Loucy (cell line): ENCODE measurements around the gene CLCNKB.
"Not testable (repeated sequence)": the region's sequence is repeated elsewhere in the genome, so short reads cannot be mapped to it uniquely, and the experiment has no call there.

ENCODE experiments used
- H2AFZ ChIP-seq: fragments of 200-600 bp; sonication (generic); 2 replicates; pipeline ENCODE4 v1.6.0; 2016; ENCODE audit warnings: antibody characterized with exemption, mild to moderate bottlenecking, low read length, moderate library complexity
- H3F3A ChIP-seq: fragments of 200-600 bp; 2 replicates; pipeline ENCODE4 v1.6.0; 2016; ENCODE audit warnings: antibody characterized with exemption, low read depth, mild to moderate bottlenecking
- H3K27me3 ChIP-seq: fragments of 200-600 bp; sonication (generic); 2 replicates; pipeline ENCODE4 v1.6.1; 2014; ENCODE audit warnings: low read length, mild to moderate bottlenecking; ENCODE audit not compliant: insufficient read depth, poor library complexity, severe bottlenecking
- H3K36me3 ChIP-seq: fragments of 200-600 bp; sonication (generic); 2 replicates; pipeline ENCODE4 v1.6.1; 2016; ENCODE audit warnings: low read length; ENCODE audit not compliant: insufficient read depth
- H3K4me1 ChIP-seq: fragments of 200-600 bp; sonication (generic); 2 replicates; pipeline ENCODE4 v1.5.1; 2014; ENCODE audit warnings: low read length, mild to moderate bottlenecking; ENCODE audit not compliant: insufficient read depth, poor library complexity, severe bottlenecking
- H3K4me2 ChIP-seq: fragments of 200-600 bp; sonication (generic); 2 replicates; pipeline ENCODE4 v1.6.0; 2014; ENCODE audit warnings: antibody characterized with exemption, low read length, low read depth, mild to moderate bottlenecking; ENCODE audit not compliant: poor library complexity, severe bottlenecking
- H3K4me3 ChIP-seq: fragments of 200-600 bp; sonication (generic); 2 replicates; pipeline ENCODE4 v1.5.1; 2014; ENCODE audit warnings: low read length, mild to moderate bottlenecking, mixed read lengths; ENCODE audit not compliant: poor library complexity, severe bottlenecking
- H3K79me2 ChIP-seq: fragments of 200-600 bp; sonication (generic); 2 replicates; pipeline ENCODE4 v1.6.1; 2014; ENCODE audit warnings: low read length; ENCODE audit not compliant: insufficient read depth
- H3K9ac ChIP-seq: fragments of 200-600 bp; sonication (generic); 2 replicates; pipeline ENCODE4 v1.6.0; 2014; ENCODE audit warnings: mild to moderate bottlenecking, low read depth, low read length, moderate library complexity; ENCODE audit not compliant: poor library complexity, severe bottlenecking
- H3K9me2 ChIP-seq: fragments of 200-600 bp; sonication (generic); replicated peaks from 2 replicates; pipeline ENCODE4 v1.6.1; 2016; ENCODE audit warnings: low read depth, low read length, mixed read lengths
- H3K9me3 ChIP-seq: fragments of 200-600 bp; sonication (generic); 2 replicates; pipeline ENCODE4 v1.6.1; 2014; ENCODE audit warnings: mild to moderate bottlenecking, antibody characterized with exemption, low read length, low read depth; ENCODE audit not compliant: insufficient read depth
- H4K20me1 ChIP-seq: fragments of 200-600 bp; sonication (generic); 2 replicates; pipeline ENCODE4 v1.6.0; 2014; ENCODE audit warnings: antibody characterized with exemption, low read length, mild to moderate bottlenecking; ENCODE audit not compliant: insufficient read depth, poor library complexity, severe bottlenecking
- EZH2phosphoT487 ChIP-seq: fragments of 200-600 bp; IDR thresholded peaks from 2 replicates; pipeline ENCODE4 v1.6.1; 2018; ENCODE audit warnings: antibody characterized with exemption, mild to moderate bottlenecking, moderate library complexity, borderline replicate concordance
- TF ChIP-seq, protein P1 (sequence below): fragments of 200-600 bp; sonication (generic); conservative IDR thresholded peaks from 2 replicates; pipeline ENCODE4 v1.5.1; 2014; ENCODE audit warnings: mild to moderate bottlenecking, antibody characterized with exemption, low read length

Gene CLCNKB

DNA sequence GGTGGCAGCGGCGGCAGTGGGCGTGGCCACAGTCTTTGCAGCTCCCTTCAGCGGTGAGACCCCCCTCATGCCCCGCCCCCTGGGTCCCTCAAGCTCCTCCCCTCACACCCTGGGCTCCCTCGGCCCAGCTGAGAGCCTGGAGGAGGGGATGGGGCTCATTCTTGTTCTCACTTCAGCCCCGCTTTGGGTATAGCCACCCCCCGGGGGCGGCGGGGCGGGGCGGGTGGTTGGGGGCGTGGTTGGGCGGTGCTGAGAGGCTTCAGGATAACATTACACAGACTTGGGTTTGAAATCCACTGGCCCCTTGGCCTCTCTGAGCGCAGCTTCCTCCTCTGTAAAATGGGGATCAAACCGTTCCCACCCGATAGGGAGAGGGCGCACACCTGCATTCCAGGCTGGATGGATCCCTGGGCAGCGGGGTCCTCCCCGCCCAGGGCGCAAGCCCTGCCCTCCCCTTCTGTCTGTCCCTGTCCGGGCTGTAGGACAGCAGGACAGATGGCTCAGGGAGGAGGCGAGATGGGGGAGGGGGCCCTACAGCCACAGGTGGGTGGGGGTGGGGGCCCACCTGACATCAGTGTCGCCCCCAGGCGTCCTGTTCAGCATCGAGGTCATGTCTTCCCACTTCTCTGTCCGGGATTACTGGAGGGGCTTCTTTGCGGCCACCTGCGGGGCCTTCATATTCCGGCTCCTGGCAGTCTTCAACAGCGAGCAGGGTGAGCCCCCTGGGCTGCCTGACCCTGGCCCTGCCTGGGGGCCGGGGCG lies 16.7 kb upstream of the CLCNKB start:
- Histone ChIP-seq H3K9me3 (no peaks in the 10 kb centered on the region), H3K36me3 (no peaks in the 10 kb centered on the region), H3K9ac (no peak overlapping the region), H3K4me1 (no peaks in the 10 kb centered on the region), H3K9me2 (no peaks in the 10 kb centered on the region), H3K27me3 (no peaks in the 10 kb centered on the region), H3F3A (no peaks in the 10 kb centered on the region), H2AFZ (no peak overlapping the region), H3K79me2 (no peaks in the 10 kb centered on the region), H3K4me2 (no peak overlapping the region), H3K4me3 (no peak overlapping the region), H4K20me1 (no peaks in the 10 kb centered on the region)
- TF ChIP-seq, protein P1, sequence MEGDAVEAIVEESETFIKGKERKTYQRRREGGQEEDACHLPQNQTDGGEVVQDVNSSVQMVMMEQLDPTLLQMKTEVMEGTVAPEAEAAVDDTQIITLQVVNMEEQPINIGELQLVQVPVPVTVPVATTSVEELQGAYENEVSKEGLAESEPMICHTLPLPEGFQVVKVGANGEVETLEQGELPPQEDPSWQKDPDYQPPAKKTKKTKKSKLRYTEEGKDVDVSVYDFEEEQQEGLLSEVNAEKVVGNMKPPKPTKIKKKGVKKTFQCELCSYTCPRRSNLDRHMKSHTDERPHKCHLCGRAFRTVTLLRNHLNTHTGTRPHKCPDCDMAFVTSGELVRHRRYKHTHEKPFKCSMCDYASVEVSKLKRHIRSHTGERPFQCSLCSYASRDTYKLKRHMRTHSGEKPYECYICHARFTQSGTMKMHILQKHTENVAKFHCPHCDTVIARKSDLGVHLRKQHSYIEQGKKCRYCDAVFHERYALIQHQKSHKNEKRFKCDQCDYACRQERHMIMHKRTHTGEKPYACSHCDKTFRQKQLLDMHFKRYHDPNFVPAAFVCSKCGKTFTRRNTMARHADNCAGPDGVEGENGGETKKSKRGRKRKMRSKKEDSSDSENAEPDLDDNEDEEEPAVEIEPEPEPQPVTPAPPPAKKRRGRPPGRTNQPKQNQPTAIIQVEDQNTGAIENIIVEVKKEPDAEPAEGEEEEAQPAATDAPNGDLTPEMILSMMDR = no peak
- TF ChIP-seq EZH2phosphoT487 = no peak

DNA sequence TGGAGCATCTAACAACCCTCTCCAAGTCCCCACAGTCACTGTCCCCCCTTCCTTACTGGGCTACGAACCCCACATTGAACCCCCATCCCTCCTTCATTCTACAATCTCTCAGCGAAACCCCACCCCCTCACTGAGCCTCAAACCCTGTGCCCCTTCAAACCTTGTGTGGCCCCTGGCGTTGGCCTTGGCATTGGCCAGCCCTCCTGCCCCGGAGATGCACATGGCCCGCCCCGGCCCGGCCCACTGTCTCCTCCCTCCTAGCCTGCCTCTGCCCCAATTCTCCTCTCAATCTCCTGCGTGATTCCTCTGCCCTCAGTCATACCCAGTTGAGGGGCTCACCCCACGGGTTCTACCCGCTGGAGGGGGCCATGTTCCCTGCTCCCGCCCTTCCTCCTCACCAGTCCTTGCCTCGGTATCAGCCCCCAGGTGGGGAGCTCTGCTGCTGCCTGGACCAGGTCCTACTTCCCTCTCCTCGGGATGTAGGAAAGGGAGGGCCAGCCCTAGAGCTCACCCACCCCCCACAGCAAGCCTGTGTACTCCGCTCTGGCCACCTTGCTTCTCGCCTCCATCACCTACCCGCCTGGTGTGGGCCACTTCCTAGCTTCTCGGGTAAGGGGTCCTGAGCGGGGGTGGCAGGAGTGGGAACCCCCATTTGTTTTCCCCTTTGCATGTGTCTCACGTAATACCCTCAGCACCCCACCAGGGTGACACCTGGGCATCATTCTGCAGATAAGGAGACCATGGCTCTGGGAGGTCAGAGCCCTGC lies 15.2 kb upstream of the CLCNKB start:
- Histone ChIP-seq H3K4me1 (no peaks in the 10 kb centered on the region), H3K36me3 (no peaks in the 10 kb centered on the region), H3K9me3 (no peaks in the 10 kb centered on the region), H4K20me1 (no peaks in the 10 kb centered on the region), H3K9ac (no peak overlapping the region), H3F3A (no peaks in the 10 kb centered on the region), H2AFZ (no peak overlapping the region), H3K4me2 (no peak overlapping the region), H3K27me3 (no peaks in the 10 kb centered on the region), H3K79me2 (no peaks in the 10 kb centered on the region), H3K4me3 (no peak overlapping the region), H3K9me2 (no peaks in the 10 kb centered on the region)
- TF ChIP-seq, protein P1 = no peak; the same call in 1 of the 2 replicates
- no peak for TF ChIP-seq EZH2phosphoT487

DNA sequence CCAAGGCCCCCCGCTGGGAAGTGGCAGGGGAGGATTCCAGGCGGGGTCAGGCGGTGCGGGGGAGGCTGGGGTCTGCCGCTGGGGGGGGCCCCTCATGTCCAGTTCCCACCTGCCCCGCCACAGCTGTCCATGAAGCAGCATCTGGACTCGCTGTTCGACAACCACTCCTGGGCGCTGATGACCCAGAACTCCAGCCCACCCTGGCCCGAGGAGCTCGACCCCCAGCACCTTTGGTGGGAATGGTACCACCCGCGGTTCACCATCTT lies 14.6 kb upstream of the CLCNKB start:
- not testable (repeated sequence) for H3K36me3 ChIP-seq, H3K79me2 ChIP-seq, H3K27me3 ChIP-seq, H3K9ac ChIP-seq, H4K20me1 ChIP-seq, H3K4me1 ChIP-seq, H3F3A ChIP-seq, H2AFZ ChIP-seq, H3K4me3 ChIP-seq, H3K9me3 ChIP-seq, H3K4me2 ChIP-seq, H3K9me2 ChIP-seq

DNA sequence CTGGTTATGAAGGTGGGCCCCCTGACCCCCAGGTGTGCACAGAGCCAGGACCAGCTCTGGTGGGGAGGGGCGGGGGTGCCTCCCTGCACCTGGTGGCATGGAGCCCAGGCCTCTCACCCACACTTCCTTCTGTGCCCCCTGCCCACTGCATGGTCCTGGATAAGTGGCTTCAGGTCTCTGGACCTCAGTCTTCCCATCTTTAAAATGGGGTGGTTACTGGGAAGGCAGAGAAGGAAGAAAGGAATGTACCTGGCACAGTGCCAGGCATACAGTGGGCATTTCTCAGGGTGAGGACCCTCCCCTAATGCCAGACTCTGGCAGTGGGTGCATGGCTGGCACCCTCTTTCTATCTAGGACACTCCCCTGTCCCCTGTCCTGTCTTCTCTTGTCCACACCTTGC lies 14.3 kb upstream of the CLCNKB start:
- no peaks in the 10 kb centered on the region for H3K27me3 ChIP-seq
- H3K4me3 ChIP-seq = no peak overlapping the region
- no peaks in the 10 kb centered on the region for H3K9me3 ChIP-seq
- no peak overlapping the region for H2AFZ ChIP-seq
- no peak overlapping the region for H3K9ac ChIP-seq
- no peaks in the 10 kb centered on the region for H3K4me1 ChIP-seq
- no peak overlapping the region for H3K4me2 ChIP-seq
- no peaks in the 10 kb centered on the region for H4K20me1 ChIP-seq
- H3K79me2 ChIP-seq = no peaks in the 10 kb centered on the region
- no peaks in the 10 kb centered on the region for H3K9me2 ChIP-seq
- no peaks in the 10 kb centered on the region for H3K36me3 ChIP-seq
- no peak for TF ChIP-seq EZH2phosphoT487
- TF ChIP-seq, protein P1 = no peak
- no peaks in the 10 kb centered on the region for H3F3A ChIP-seq
